Left ventricle myocardium superior (tissue), 1 donor: ENCODE results near the gene NOC2L. TPM values are rescaled to one million over a fixed set of nuclear protein-coding genes. Genes with fewer than 3 reads are reported as not detected.
"Not testable (repeated sequence)": the region's sequence is repeated elsewhere in the genome, so short reads cannot be mapped to it uniquely, and the experiment has no call there.

ENCODE experiments used
- ATAC-seq: fragments of 200-7000 bp; cut with Tn5 transposase; one replicate; pipeline ENCODE4 v1.9.1; 2020; ENCODE audit warnings: mild to moderate bottlenecking, moderate library complexity
- DNase-seq: peaks from one replicate; pipeline ENCODE4 v3.0.0-alpha.2; 2020
- intact Hi-C: fragments of 100-400 bp; cut with micrococcal nuclease; formaldehyde crosslinking; loops from one replicate; pipeline ENCODE4 v1.11.0; 2022
- total RNA-seq: library from RNA; stranded (reverse); fragmentation: NEBNext Ultra II Directional; extraction: Animal tissue kit (Norgen Biotek cat#: 25700); gene quantifications from one replicate; pipeline ENCODE4 v1.2.1, GENCODE V29; 2021
- donor health status: DM: no; HTN: yes; CAD: no; lungs with severe emphysema.

Gene NOC2L
- total RNA-seq, 1 donor from 2014 or later = 46.8 TPM

DNA sequence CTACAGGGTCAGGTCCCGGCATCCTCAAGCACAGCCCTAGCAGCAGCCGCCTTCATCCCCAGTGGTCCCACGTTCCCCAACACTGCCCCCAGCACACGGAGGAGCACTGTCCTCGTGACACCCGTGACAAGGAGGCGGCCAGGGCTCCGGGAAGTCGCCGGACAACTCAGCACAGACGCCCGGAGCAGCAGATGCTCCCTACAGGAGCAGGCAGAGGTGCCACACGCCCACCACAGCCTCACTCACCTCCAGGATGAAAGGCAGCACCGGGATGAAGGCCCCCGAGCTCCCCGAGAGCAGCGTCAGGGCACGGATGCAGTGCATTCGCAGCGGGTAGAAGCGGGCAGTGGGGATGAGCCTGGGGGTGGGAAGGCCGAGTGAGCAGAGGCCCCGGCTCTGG lies 8.2 kb downstream of the NOC2L start:
- ATAC-seq (no peak), DNase-seq (no peak)
- intact Hi-C loops = no loop called here

GRCh38 chr1:950268-950667 lies 8.8 kb downstream of the NOC2L start:
- intact Hi-C loops = no loop called here
- DNase-seq (no peak), ATAC-seq (no peak)

DNA sequence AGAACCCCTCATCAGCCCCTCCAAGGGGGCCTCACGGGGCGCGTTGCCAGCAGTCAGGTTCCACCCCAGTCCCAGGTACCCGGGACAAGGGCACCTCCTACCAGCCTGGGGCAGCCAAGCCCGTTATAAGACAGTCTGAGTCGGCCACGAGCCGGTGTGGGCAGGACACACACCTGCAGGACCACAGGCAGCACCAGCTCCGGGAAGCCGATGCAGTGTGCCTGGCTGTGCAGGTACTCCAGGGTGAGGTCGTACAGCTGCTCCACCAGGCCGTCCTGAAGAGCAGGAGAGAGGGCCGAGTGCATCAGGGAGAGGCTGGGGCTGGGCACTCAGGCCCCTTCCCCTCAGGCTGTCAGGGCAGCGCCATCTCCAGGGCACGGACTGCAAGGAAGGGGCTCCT lies 11.1 kb downstream of the NOC2L start:
- DNase-seq (no peak), ATAC-seq (no peak)
- intact Hi-C loops = no loop called here

DNA sequence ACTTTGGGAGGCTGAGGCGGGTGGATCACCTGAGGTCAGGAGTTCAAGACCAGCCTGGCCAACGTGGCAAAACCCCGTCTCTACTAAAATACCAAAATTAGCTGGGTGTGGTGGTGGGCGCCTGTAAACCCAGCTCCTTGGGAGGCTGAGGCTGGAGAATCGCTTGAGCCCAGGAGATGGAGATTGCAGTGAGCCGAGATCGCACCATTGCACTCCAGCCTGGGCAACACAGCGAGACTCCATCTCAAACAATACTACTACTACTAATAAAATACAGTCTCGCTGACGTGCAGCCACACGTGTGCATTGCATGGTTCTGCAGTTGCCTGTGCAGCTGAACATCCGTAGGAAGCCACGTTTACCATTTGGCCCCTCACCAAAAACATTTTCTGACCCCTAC lies 12.2 kb downstream of the NOC2L start:
- ATAC-seq, DNase-seq, intact Hi-C loops: not testable (repeated sequence)

GRCh38 chr1:945688-946556 lies 13.1 kb downstream of the NOC2L start:
- no peak for ATAC-seq
- intact Hi-C loops = no loop called here
- no peak for DNase-seq

DNA sequence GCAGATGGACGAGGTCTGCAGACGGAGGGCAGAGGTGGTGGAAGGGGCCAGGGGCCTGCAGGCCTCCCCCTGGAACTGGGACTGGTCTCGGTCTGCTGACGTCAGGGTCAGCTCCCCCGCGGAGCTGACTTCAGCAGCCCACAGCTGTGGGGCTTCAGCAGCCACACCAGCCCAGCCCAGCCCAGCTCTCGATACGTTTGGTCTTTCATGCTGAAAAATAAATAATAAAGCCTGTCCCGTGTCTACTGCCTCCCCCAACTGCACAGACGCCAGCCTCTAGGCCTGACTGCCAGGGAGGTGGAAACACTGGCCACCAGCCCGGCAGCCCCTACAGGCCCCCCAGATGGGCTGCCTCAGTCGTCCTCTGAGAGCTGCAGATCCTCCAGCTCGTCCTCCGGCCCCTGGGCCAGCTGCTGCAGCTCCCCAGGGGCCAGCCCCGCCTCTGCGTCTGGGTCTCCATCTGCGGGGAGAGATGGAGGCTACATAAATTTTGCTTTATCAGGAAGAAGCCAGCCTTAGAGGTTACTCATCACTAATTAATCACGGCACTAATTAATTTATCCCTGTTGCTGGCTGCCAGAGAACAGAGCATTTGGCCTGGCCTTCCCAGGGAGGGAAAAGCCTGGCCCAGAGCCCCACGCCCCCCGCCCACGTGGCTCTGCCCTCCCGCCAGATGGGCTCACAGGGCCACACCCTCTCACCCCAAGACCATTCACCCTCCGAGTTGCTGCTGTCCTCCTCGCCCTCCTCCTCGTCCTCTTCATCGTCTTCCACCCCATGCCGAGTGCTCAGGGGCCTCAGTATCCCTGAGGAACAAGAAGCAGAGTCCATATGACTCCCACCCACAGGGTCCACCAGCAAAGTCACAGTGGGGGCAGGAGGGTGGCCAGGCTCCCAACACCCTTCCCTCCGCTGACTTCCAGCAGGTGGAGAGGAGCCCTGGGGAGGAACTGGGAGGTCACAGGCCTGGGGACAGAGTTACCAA lies 14.4 kb downstream of the NOC2L start:
- peak; percentile 42 for ATAC-seq
- intact Hi-C loops = no loop called here
- peak; percentile 73 for DNase-seq

DNA sequence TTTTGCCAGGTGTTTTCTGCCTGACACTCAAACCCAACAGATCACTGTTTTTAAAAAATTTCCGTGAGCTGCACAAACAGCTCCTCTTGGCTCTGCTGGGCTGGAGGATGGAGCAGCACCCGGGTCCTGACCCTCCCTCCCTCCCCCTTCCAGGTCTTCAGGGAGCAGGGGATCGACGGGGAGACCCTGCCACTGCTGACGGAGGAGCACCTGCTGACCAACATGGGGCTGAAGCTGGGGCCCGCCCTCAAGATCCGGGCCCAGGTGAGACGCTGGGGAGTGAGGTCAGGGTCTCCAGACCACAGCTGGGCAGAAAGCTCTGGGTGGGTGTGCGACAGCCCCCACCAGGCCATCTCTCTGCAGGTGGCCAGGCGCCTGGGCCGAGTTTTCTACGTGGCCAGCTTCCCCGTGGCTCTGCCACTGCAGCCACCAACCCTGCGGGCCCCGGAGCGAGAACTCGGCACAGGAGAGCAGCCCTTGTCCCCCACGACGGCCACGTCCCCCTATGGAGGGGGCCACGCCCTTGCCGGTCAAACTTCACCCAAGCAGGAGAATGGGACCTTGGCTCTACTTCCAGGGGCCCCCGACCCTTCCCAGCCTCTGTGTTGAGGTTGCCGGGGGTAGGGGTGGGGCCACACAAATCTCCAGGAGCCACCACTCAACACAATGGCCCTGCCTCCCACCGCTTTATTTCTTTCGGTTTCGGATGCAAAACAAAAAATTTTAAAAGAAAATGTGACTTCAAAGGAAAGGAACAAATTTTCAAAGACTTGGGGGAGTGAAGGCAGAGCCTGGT lies 15.3 kb downstream of the NOC2L start:
- no peak for DNase-seq
- no peak for ATAC-seq
- intact Hi-C loops = no loop called here

GRCh38 chr1:942864-943533 lies 16.1 kb downstream of the NOC2L start:
- DNase-seq (peak; percentile 75), ATAC-seq (peak; percentile 10)
- intact Hi-C loops = no loop called here

GRCh38 chr1:942411-942821 lies 16.6 kb downstream of the NOC2L start:
- intact Hi-C loops = no loop called here
- DNase-seq (no peak), ATAC-seq (no peak)

GRCh38 chr1:941588-942383 lies 17.3 kb downstream of the NOC2L start:
- intact Hi-C loops = no loop called here
- DNase-seq (peak; percentile 86), ATAC-seq (peak; percentile 59)

GRCh38 chr1:941015-941587 lies 18.0 kb downstream of the NOC2L start:
- DNase-seq (no peak), ATAC-seq (no peak)
- intact Hi-C loops = no loop called here

DNA sequence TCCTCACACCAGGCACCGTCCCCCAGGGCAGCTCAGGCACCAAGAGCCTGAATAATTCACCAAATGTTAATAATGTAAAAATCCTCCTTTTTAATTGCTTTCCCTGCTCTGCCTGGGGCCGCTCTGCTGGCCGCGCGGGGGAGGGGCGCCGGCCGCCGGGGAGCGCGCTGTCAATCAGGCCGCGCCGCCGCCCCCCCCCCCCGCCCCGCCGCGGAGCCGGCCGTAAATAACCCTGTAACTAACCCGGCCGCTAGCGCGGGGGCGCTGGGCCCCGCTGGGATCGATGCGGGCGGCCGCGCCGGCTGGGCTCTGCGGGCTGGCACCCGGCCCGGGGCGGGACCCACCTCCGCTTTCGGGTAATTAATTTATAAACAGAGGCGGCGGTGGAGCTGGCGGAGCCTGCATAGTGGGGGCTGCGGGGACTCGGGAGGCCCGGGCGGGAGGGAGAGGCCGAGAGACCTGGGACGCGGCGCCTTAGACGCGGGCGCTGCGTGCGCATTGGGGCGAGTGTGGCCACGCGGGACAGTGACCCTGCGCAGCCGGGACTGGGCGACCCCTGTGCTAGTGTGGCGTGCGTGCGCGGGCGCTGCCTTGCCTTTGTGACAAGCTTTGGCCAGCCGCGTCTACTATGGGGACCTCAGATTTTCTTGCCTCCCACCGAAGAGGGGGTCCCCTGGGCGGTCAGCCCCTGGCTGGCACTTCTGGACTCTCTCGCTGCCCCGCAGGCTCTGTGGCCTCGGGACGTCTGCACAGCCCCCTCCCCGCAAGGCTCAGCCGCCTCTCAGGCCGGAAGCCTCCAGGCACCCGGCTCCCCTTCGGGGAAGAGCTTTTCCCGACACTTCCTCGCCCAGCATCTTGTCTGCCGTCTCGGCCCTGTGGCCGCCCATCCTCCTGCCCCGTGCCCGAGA lies 18.7 kb downstream of the NOC2L start:
- DNase-seq (peak; percentile 79), ATAC-seq (peak; percentile 52)
- intact Hi-C loops = no loop called here

GRCh38 chr1:939511-940106 lies 19.4 kb downstream of the NOC2L start:
- DNase-seq = no peak

DNA sequence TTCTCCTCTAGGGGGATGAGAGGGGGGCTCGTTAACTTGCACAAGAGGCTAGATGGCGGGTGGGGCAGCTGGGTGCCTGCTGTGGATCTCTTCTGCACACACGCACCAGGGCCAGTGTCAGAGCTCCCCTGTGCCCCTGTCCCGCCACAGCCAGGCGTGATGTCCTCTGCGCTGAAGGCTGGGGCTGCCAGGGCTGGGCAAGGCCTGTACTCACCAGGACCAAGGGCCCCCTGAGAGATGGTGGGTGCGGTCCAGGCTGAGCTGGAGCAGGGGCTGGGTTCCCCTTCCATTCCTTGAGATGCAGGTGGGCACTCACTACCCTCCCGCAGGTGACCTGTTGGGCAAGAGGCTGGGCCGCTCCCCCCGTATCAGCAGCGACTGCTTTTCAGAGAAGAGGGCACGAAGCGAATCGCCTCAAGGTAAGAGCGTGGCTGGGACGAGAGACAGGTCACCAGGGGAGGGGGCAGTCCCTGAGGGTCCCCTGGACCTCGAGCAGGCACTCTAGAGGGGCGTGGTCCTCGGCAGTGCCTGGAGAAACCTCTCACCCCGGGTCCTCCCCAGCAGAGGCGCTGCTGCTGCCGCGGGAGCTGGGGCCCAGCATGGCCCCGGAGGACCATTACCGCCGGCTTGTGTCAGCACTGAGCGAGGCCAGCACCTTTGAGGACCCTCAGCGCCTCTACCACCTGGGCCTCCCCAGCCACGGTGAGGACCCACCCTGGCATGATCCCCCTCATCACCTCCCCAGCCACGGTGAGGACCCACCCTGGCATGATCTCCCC lies 20.2 kb downstream of the NOC2L start:
- intact Hi-C loops = no loop called here
- no peak for ATAC-seq
- no peak for DNase-seq

More at GRCh38 chr1:939511-940106, 19.4 kb downstream of the NOC2L start:
- intact Hi-C loops = no loop called here
- ATAC-seq = no peak

DNA sequence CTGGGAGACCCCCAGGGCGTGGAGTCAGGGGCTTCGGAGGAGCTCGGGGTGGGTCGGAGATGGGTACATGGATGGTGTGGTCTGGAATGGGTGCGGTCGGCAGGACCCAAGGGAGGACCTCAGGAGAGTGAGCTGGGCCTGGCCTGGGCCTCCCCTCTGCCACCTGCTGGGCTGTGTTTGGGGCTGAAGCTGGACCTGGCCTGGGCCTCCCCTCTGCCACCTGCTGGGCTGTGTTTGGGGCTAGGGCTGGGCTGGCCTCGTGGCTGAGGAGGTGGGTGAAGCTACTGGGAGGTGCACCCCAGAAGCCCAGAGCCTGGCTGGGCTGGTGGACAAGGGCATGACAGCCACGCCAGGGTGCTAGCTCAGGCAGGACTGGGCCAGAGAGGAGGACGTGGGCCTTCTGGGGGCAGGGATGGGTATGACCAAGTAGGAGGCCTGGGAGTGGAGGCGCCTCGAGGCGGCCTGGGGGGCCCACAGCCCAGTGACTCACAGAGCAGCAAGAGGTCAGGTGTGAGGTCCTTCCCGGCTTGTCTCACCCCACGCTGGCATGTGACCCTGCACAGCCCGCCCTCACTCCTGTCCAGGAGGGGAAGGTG lies 20.9 kb downstream of the NOC2L start:
- DNase-seq = peak; percentile 69
- ATAC-seq = peak; percentile 49
- intact Hi-C loops = no loop called here
